ENCODE measurements around the gene C17orf114.
"Not testable (repeated sequence)": the region's sequence is repeated elsewhere in the genome, so short reads cannot be mapped to it uniquely, and the experiment has no call there.

Gene C17orf114

DNA sequence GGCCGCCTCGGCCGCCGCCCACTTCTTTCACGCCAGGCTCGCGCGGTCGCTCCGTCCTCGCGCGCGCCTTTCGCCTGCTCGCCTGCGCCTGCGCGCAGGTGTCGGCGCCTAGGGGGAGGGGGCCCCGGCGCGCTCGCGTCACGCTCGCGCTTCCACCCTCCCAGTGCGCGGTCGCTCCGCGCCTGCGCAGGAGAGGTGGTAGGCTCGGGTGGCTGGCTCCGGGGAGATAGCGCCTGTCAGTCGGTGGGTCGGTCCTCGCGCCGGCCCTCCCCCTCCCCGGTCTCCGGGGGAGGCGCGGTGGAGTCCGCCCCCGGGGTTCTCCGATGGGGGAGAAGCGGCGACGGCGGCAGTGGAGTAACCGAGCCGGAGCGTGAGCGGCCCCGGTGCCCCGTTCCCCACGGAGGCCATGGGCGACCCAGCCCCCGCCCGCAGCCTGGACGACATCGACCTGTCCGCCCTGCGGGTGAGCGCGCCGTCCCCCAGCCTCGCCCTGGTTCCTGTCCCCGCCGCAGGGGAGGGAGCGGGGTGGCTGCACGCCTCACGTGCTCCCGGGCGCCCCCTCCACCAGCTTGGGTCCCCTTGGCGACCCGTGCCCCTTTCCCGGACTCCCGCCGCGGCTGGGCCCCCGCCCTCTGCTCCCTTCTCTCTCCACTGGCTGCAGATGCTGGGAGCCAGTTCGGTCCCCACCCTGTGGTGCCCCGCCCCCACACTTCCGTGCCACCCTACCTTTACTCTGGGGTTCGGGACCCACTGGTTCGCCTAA lies 31.2 kb upstream of the C17orf114 start, which contains the start of gene MINK1:
Gene MINK1 (plus strand): TSS at position 163 of the 763 bp plus-strand sequence. CDS start 244 bp downstream, at position 407.
- in situ Hi-C loops (cut with HindIII; ENCODE audit: low pct_unique_long_range_greater_than_20kb, low sequenced_read_pairs): no loop called here
- peak; percentile 95 for DNase-seq (ENCODE audit: low read depth)

DNA sequence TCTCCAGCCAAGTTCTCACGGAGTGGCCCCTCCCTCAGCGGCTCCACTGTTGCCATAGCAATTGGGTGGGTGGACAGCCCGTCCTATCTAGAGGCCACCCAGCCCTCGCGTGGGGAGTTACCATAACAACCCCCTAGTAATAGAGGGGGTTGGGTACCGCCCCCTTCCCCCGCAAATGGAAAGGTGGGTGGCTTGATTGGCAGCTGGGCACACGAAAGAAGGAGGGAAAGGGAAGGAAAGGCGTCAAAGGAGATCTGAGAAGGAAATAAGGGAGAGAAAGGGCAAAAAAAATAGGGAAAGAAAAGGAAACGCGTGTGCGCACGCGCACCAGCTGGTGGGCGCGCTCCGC lies 30.7 kb upstream of the C17orf114 start:
- DNase-seq (ENCODE audit: low read depth); in situ Hi-C loops (cut with HindIII; ENCODE audit: low pct_unique_long_range_greater_than_20kb, low sequenced_read_pairs): not testable (repeated sequence)

DNA sequence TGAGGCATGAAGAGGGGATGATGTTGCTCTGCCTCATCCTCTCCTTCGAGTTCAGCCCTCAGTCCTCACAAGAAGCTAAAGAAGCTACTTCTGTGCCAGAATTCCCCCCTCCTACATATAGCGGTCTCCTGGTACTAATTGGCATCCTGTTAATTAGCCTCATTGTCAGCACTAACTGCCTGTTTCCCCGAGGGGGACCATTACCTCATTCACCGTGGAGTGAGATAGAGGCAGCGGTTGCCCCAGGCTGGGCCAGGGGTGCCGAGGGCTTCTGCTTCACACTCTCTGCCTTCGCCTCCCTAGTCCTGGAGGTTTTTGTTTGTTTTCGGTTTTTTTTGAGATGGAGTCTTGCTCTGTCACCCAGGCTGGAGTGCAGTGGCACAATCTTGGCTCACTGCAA lies 25.3 kb upstream of the C17orf114 start:
- in situ Hi-C loops (cut with HindIII; ENCODE audit: low pct_unique_long_range_greater_than_20kb, low sequenced_read_pairs): no loop called here
- no peak for DNase-seq (ENCODE audit: low read depth)

DNA sequence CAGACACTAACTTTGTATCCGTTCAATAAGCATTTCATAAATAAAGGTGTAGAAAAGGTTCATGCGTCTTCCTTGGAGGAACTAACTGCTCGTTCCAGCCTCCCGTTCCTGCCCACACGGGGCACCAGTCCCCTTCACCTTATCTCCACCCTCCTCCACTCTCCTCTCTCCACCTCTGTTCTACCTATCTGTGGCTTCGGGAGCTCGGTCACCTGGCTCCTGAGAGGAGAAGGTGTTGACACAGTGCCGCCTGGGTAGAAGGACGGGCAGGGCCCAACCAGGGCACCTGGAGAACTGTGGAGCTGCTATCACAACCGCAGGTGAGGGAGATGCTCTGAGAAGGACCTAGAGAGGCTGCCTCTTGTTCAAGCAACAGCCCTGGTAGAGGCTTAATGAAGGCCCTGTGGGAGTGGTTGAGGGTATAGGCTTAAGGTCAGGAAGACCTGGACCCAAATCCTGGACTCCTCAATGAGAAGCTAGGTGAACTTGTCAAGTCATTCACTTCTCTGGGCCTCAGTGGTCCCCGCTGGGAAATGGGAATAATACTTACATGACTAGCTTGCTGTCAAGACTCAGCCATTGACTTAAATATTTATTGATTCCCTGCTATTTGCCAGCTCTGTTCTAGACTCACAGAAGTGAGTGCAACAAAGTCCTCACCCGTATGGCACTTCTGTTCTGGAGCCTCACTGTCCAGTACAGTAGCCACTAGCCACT lies 21.4 kb upstream of the C17orf114 start:
- in situ Hi-C loops (cut with HindIII; ENCODE audit: low pct_unique_long_range_greater_than_20kb, low sequenced_read_pairs): no loop called here
- DNase-seq (ENCODE audit: low read depth): no peak

DNA sequence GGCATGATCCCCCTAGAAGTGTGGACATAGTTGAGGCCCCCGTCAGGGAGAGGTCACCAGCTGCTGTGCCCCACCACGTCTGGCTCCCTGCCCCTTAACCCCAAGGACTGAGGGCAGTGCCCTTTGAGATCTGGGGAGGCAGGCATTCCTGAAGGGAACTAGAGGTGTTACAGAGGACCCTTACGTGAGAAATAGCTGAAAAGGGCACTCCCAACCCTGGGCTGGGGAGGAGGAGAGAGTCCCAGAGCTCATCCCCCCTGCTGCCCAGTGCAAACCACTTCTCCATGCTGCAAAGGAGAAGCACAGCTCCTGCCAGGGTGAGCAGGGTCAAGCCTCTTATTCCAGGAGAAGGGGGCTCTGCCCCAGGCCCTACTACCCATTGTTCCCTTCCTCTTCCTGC lies 20.7 kb upstream of the C17orf114 start:
- no peak for DNase-seq (ENCODE audit: low read depth)
- in situ Hi-C loops (cut with HindIII; ENCODE audit: low pct_unique_long_range_greater_than_20kb, low sequenced_read_pairs): no loop called here

DNA sequence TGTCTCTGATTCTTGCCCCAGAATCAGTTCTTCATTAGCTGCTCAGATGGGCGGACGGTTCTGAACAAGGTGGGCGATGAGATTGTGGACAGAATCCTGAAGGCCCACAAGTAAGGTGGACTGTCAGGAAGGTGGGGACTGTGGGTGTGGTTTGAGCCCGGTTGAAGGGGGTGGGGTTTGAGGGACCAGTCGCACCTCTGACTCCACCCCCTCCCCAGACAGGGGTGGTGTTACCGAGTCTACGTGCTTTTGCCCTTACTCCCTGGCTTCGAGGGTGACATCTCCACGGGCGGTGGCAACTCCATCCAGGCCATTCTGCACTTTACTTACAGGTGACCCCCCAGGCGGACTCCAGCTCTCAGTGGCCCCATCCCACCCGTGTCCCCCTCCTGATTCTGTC lies 16.1 kb upstream of the C17orf114 start:
- in situ Hi-C loops (cut with HindIII; ENCODE audit: low pct_unique_long_range_greater_than_20kb, low sequenced_read_pairs): no loop called here
- DNase-seq (ENCODE audit: low read depth): no peak

DNA sequence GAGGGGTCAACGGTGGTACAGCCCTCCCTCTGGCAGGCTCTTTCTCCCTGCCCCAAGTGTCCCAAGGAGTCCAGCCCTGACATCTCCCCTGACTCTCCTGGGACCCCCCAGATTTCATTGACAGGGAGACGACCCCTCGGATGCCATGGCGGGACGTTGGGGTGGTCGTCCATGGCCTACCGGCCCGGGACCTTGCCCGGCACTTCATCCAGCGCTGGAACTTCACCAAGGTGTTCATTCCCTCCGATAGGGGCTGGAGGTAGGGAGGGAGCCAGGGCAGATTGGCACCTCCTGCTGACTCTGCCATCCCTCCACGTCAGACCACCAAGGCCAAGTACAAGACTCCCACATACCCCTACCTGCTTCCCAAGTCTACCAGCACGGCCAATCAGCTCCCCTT lies 14.7 kb upstream of the C17orf114 start:
- in situ Hi-C loops (cut with HindIII; ENCODE audit: low pct_unique_long_range_greater_than_20kb, low sequenced_read_pairs): no loop called here

DNA sequence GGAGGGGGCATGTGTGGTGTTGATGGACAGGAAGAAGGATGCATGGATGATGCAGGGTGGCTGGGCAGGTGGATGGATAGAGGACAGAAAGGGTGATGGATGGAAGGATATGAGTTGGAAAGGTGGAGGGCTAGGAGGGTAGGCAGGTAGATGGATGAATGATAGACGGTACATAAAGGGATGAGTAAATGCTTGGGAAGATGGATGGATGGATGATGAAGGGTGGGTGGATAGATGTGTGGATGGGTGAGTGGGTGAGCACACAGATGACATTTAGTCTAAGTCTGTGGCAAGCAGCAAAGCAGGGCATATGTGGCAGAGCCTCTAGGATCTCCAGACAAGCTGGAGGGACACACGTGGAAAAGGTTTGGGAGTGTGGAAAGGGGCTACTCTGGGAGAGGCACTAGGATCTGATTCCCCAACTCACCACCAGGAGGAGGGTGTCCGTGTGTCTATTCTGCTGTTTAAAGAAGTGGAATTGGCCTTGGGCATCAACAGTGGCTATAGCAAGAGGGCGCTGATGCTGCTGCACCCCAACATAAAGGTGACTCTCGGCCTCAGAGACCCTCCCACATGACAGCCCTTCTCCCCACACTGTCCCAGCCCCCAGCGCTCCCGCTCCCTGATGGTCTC lies 13.0 kb upstream of the C17orf114 start:
- in situ Hi-C loops (cut with HindIII; ENCODE audit: low pct_unique_long_range_greater_than_20kb, low sequenced_read_pairs): no loop called here
- DNase-seq (ENCODE audit: low read depth): no peak

More for the DNA sequence above, 14.7 kb upstream of the C17orf114 start:
- DNase-seq (ENCODE audit: low read depth): no peak

DNA sequence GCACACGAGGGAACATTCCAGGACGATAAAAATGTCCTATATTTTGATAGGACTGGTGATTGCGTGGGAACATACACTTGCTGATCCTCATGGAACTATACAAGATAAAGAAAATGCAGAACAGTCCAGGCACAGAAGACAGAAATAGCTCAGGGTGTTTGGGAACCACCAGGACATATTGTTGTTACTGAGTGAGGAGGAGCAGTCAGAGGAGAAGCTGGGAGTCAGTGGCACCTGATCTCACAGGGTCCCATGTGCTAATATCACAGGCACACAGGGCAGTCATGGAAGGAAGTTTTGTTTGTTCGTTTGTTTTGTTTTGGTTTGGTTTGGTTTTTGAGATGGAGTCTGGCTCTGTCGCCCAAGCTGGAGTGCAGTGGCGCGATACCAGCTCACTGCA lies 10.6 kb upstream of the C17orf114 start:
- in situ Hi-C loops (cut with HindIII; ENCODE audit: low pct_unique_long_range_greater_than_20kb, low sequenced_read_pairs): no loop called here
- no peak for DNase-seq (ENCODE audit: low read depth)

DNA sequence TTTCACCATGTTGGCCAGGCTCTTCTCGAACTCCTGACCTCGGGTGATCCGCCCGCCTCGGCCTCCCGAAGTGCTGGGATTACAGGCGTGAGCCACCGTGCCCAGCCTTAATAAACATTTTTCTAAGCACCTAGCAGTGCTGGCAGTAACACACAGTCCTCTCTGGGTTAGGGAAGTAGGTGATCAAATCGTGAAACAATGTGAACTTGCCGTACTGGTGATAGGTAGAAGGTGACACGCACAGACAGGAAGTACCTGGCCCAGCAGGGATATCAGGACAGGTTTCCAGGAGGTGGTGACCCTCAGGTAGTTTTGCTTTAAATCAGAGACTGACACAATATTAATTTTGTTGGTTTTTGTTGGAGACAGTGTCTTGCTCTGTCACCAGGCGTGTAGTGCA lies 9.3 kb upstream of the C17orf114 start:
- in situ Hi-C loops (cut with HindIII; ENCODE audit: low pct_unique_long_range_greater_than_20kb, low sequenced_read_pairs): no loop called here
- no peak for DNase-seq (ENCODE audit: low read depth)

DNA sequence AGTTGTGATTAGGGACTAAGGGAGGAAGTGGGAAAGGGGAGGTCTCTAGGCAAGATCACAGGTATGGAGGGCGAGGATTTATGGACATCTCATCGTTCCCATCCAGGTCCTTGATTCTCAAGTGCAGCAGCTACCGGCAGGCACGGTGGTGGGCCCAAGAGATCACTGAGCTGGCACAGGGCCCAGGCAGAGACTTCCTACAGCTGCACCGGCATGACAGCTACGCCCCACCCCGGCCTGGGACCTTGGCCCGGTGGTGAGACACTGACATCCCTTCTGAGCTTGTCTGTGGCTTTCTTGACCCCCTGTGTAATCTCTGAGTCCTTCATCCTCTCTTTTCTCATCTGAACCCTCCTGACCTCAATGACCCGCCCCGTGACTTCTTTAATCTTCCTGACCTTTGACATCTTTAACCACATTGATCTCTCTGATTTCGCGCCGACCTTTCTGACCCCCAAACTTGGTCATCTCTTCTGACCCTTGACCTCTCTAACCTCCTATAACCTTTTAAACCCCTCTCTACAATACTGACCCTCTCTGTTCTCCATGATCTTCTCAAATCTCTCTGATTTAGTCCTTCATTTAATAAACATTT lies 8.7 kb upstream of the C17orf114 start:
- no peak for DNase-seq (ENCODE audit: low read depth)
- in situ Hi-C loops (cut with HindIII; ENCODE audit: low pct_unique_long_range_greater_than_20kb, low sequenced_read_pairs): no loop called here

DNA sequence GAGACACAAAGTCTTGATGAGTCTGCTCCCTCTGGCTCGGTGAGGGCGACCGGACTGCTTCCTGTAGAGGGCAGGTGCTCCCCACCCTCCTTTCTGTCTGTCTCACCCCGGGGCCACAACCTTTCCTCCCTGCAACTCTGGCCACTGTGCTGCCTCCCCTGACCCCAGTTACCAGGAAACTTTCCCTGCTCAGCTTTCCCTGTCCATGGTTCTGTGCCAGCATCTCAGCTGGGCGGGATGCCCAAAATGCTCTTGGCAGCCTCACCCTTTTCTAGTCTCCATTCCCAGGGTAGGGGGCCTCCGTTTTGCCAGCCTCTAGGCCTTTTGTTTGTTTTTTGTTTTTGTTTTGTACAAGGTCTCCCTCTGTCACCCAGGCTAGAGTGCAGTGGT lies 6.2 kb upstream of the C17orf114 start:
- in situ Hi-C loops (cut with HindIII; ENCODE audit: low pct_unique_long_range_greater_than_20kb, low sequenced_read_pairs): no loop called here
- no peak for DNase-seq (ENCODE audit: low read depth)

DNA sequence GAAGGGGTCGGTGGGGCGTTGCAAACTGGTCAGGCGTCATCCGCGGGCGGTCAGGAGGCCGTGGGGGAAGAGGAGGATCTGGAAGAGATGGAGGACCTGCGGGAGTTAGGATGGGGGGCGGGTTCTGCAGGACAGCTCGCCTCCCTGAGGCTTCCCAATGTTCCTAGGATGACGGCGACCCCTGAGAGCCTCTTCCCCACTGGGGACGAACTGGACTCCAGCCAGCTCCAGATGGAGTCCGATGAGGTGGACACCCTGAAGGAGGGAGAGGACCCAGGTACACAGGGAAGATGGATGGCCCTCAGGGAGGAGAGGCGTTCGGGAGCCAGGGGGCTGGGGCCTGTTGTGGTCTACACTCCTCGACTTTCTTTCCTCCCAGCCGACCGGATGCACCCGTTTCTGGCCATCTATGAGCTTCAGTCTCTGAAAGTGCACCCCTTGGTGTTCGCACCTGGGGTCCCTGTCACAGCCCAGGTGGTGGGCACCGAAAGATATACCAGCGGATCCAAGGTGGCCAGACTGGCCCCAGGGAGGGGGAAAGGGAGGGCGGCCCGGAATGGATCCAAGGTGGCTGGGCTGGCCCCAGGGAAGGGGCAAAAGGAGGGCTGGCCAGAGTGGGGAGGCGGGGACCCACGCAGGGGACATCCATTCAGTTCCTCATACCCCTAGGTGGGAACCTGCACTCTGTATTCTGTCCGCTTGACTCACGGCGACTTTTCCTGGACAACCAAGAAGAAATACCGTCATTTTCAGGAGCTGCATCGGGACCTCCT lies 5.7 kb upstream of the C17orf114 start:
- in situ Hi-C loops (cut with HindIII; ENCODE audit: low pct_unique_long_range_greater_than_20kb, low sequenced_read_pairs): no loop called here
- DNase-seq (ENCODE audit: low read depth): no peak

DNA sequence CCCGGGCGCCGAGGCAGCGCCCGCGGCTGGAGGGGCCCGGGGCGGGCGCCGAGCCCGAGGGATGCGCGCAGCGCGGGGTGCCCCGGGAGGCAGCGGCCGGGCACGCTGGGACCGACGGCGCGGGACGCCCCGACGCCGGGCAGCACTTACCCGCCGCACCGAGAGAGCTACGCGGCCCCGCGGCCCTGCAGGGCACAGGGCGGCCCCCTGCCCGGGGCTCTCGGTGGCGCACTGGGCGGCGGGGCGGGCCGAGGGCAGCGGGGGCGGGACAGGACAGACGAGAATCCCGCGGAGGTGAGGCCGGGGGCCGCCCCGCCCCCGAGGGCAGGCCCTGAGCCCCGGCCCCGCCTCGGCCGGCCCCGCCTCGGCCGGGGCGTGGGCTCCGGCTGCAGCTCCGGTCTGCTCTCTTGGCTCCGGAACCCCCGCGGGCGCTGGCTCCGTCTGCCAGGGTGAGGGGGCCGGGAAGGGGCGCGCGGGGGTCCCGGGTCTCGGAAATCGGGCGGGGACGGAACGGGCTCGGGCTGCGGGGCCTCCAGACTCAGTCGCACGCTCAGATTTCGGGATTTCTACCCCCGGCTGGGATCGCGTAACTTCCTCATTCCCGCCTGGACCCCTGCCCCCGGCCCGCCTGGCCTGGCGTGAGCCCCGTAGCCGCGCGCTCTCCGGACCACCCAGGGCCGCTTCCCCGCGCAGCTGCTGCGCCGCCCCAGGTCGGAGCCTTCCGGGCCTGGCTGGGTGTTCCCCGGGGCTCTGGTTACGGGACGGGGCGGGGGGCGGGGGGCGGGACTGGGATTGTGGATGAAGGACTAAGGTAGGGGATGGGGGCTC lies 4.9 kb upstream of the C17orf114 start, which contains the start of gene PLD2:
Gene PLD2 (plus strand): TSS at position 376 of the 828 bp plus-strand sequence. CDS start 621 bp downstream, outside the sequence.
- peak; percentile 49 for DNase-seq (ENCODE audit: low read depth)
- in situ Hi-C loops (cut with HindIII; ENCODE audit: low pct_unique_long_range_greater_than_20kb, low sequenced_read_pairs): no loop called here

DNA sequence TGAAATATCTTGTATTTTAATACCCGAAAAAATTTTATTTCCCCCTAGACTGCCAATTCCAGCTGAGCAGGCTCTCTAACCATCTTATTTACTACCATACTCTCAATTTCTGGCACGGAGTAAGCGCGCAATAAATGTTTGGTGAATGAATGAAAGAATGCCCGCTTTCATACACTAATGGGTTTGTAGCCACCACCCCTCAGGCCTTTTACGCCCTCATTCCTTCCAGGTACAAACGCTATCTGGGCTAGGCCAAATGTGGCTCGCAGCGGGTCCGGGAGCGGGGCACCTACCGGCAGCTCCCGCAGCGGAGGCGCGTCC lies 4.3 kb upstream of the C17orf114 start:
- DNase-seq (ENCODE audit: low read depth): no peak
- in situ Hi-C loops (cut with HindIII; ENCODE audit: low pct_unique_long_range_greater_than_20kb, low sequenced_read_pairs): no loop called here

DNA sequence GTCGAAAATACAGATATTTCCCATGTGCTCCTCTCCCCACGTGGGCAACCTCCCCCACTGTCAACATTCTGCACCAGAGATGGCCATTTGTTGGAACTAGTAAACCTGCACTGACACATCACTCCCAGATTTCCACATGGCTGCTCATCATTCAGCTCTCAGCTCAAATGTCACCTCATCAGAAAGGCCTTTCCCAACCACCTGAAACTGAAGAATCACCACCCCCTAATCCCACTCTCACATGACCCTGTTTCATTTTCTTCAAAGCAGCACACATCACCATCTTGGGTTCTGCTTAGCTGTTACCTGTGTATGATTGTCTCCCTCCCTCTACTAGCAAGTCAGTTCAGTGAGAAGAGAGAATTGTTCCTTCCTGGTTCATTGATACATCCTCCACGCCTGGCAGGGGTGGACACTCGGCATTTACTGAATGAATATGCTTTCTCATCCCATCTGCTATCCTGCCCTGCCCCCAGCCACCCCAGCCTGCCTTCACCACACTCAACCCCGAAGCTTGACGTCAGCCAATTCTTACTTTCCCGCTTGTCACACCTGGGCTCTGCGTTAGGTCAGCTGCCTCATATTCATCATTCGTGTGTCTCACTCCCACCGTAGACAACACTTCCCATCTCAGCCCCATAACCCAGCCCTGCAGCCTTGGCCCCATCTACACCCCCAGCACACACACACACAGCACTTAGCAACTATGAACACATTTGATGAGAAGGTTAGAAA lies 1.5 kb downstream of the C17orf114 start:
- in situ Hi-C loops (cut with HindIII; ENCODE audit: low pct_unique_long_range_greater_than_20kb, low sequenced_read_pairs): no loop called here
- DNase-seq (ENCODE audit: low read depth): peak; percentile 37

DNA sequence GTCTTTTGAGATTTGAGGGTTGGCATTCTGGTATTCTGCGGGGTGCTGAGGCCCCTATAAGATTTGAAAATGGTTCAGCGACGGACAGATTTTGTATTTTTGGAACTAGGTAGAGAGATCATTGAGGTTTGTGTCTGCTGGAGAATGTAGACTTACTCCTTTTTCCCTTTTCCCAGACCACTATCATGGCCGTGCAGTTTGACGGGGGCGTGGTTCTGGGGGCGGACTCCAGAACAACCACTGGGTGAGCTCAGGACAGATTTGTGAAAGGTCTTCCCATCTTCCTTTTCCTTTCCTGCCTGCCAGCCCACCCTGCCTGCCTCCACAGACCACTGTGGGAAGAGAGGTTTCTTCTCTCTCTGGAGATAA lies 5.6 kb downstream of the C17orf114 start:
- DNase-seq (ENCODE audit: low read depth): peak; percentile 30
- in situ Hi-C loops (cut with HindIII; ENCODE audit: low pct_unique_long_range_greater_than_20kb, low sequenced_read_pairs): no loop called here
